Panc1 (cell line): ENCODE data around the gene ZNF79. TPM values are rescaled to one million over a fixed set of nuclear protein-coding genes. Genes with fewer than 3 reads are reported as not detected.

Experiments used
- ATAC-seq: fragments of 200-7000 bp; cut with Tn5 transposase; 2 replicates; pipeline ENCODE4 v1.9.1; 2020; ENCODE audit warnings: mild to moderate bottlenecking, moderate library complexity
- BruUV-seq: library from RNA; stranded (reverse); fragments of 400-500 nt; replicated peaks from 2 replicates; lab custom pipeline; 2021; lab: Mats Ljungman, UMichigan
- CTCF ChIA-PET: fragments of 300-600 bp; sonication (Branson Sonifier 250); formaldehyde crosslinking; loops from one replicate; lab custom pipeline; 2022; ENCODE audit warnings: antibody characterized with exemption; lab: Charles Lee
- POLR2A ChIA-PET: fragments of 300-600 bp; sonication (Branson Sonifier 250); formaldehyde crosslinking; loops from one replicate; lab custom pipeline; 2022; ENCODE audit warnings: antibody characterized with exemption; lab: Charles Lee
- DNase-seq: peaks from one replicate; pipeline ENCODE4 v3.0.0-alpha.2; 2010; ENCODE audit warnings: low read depth, low spot score
- H3K27ac ChIP-seq: 2 replicates; pipeline ENCODE4 v1.5.1; 2011; ENCODE audit warnings: mild to moderate bottlenecking, low read length, inconsistent platforms
- H3K27me3 ChIP-seq: fragments of 200-500 bp; sonication (Bioruptor generic); 2 replicates; pipeline ENCODE4 v1.6.0; 2014; ENCODE audit warnings: low read length, inconsistent platforms; ENCODE audit not compliant: control insufficient read depth, insufficient read depth
- H3K36me3 ChIP-seq: fragments of 200-500 bp; sonication (Bioruptor generic); 2 replicates; pipeline ENCODE4 v1.5.1; 2014; ENCODE audit warnings: inconsistent platforms, mild to moderate bottlenecking, low read length, moderate library complexity; ENCODE audit not compliant: control insufficient read depth, insufficient read depth
- H3K4me1 ChIP-seq: 2 replicates; pipeline ENCODE4 v1.5.1; 2011; ENCODE audit warnings: inconsistent platforms, mild to moderate bottlenecking, low read length, moderate library complexity; ENCODE audit not compliant: control insufficient read depth, insufficient read depth
- H3K4me3 ChIP-seq, 2 experiments: 2 replicates each; pipeline ENCODE4 v1.5.1; 2011 to 2012; ENCODE audit warnings: low read depth in 2 of 2, low read length in 2 of 2, mild to moderate bottlenecking in 2 of 2, inconsistent platforms in 1 of 2, moderate library complexity in 1 of 2
- H3K9me3 ChIP-seq: fragments of 200-500 bp; sonication (Bioruptor generic); 2 replicates; pipeline ENCODE4 v1.5.1; 2014; ENCODE audit warnings: low read depth, mild to moderate bottlenecking, inconsistent platforms, low read length, moderate library complexity; ENCODE audit not compliant: control insufficient read depth, insufficient read depth
- POLR2AphosphoS5 ChIP-seq: IDR thresholded peaks from 2 replicates; pipeline ENCODE4 v1.6.1; 2012; ENCODE audit warnings: mild to moderate bottlenecking, low read depth, low read length, moderate library complexity
- REST ChIP-seq, 2 experiments: IDR thresholded peaks; 2 replicates each; pipeline ENCODE4 v1.6.1; 2011 to 2012; ENCODE audit warnings: low read depth in 2 of 2, control low read depth in 1 of 2, low read length in 1 of 2, mild to moderate bottlenecking in 1 of 2, moderate library complexity in 1 of 2; ENCODE audit not compliant: insufficient read depth in 1 of 2
- SIN3A ChIP-seq: IDR thresholded peaks from 2 replicates; pipeline ENCODE4 v1.6.1; 2012; ENCODE audit warnings: low read depth, mild to moderate bottlenecking, low read length, moderate library complexity, borderline replicate concordance; ENCODE audit not compliant: insufficient read depth
- TCF7L2 ChIP-seq: IDR thresholded peaks from 2 replicates; pipeline ENCODE4 v1.6.1; 2011; ENCODE audit warnings: mild to moderate bottlenecking, low read depth, low read length, inconsistent platforms
- in situ Hi-C: cut with HindIII; loops from 2 replicates; pipeline ENCODE4 v1.10.0; 2016; ENCODE audit warnings: low sequenced_read_pairs, low pct_unique_long_range_greater_than_20kb
- intact Hi-C: fragments of 100-400 bp; cut with micrococcal nuclease; formaldehyde crosslinking; loops from one replicate; pipeline ENCODE4 v1.10.0; 2022; ENCODE audit not compliant: unreplicated experiment
- total RNA-seq: library from RNA; stranded (reverse); gene quantifications from one replicate; pipeline ENCODE4 v1.2.1, GENCODE V29; 2021; ENCODE audit not compliant: unreplicated experiment
- TF ChIP-seq, protein P1 (sequence below): fragments of 450-650 bp; IDR thresholded peaks from 2 replicates; pipeline ENCODE4 v1.5.1; 2017; ENCODE audit warnings: mild to moderate bottlenecking

ZNF79 gene
- total RNA-seq, 1 experiment from 2014 or later: 5.4 TPM

GRCh38 chr9:127393645-127394044 is 30.5 kb upstream of the ZNF79 start:
- no TSS peak for BruUV-seq
- intact Hi-C loops: no loop called here
- Histone ChIP-seq H3K27ac (no peak overlapping the region), H3K27me3 (no peaks in the 10 kb centered on the region), H3K9me3 (no peaks in the 10 kb centered on the region), H3K4me1 (peaks cover 36% of the 10 kb centered on the region), H3K4me3 (no peak overlapping the region), H3K36me3 (no peaks in the 10 kb centered on the region; the same call in 1 of the 2 replicates)
- CTCF ChIA-PET: interaction anchor here (0.6 to 0.7 kb wide), 2 partner anchors 84 to 486 kb away, joined by 3 to 5 read pairs; no protein-coding TSS in a partner anchor
- ATAC-seq: no peak
- POLR2A ChIA-PET: interaction anchor here (0.6 kb wide), 1 partner anchor 326 kb away, joined by 5 read pairs; no protein-coding TSS in a partner anchor
- in situ Hi-C loops: no loop called here
- TF ChIP-seq, protein P1, sequence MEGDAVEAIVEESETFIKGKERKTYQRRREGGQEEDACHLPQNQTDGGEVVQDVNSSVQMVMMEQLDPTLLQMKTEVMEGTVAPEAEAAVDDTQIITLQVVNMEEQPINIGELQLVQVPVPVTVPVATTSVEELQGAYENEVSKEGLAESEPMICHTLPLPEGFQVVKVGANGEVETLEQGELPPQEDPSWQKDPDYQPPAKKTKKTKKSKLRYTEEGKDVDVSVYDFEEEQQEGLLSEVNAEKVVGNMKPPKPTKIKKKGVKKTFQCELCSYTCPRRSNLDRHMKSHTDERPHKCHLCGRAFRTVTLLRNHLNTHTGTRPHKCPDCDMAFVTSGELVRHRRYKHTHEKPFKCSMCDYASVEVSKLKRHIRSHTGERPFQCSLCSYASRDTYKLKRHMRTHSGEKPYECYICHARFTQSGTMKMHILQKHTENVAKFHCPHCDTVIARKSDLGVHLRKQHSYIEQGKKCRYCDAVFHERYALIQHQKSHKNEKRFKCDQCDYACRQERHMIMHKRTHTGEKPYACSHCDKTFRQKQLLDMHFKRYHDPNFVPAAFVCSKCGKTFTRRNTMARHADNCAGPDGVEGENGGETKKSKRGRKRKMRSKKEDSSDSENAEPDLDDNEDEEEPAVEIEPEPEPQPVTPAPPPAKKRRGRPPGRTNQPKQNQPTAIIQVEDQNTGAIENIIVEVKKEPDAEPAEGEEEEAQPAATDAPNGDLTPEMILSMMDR: no peak; the same call in 1 of the 2 replicates
- TF ChIP-seq REST (IDR thresholded peaks at IDR 0.05; ENCODE audit: insufficient read depth in 1 of 2, low read depth in 2 of 2, low read length in 1 of 2) (no peak), POLR2AphosphoS5 (no peak), SIN3A (no peak), TCF7L2 (no peak)
- no peak for DNase-seq

DNA sequence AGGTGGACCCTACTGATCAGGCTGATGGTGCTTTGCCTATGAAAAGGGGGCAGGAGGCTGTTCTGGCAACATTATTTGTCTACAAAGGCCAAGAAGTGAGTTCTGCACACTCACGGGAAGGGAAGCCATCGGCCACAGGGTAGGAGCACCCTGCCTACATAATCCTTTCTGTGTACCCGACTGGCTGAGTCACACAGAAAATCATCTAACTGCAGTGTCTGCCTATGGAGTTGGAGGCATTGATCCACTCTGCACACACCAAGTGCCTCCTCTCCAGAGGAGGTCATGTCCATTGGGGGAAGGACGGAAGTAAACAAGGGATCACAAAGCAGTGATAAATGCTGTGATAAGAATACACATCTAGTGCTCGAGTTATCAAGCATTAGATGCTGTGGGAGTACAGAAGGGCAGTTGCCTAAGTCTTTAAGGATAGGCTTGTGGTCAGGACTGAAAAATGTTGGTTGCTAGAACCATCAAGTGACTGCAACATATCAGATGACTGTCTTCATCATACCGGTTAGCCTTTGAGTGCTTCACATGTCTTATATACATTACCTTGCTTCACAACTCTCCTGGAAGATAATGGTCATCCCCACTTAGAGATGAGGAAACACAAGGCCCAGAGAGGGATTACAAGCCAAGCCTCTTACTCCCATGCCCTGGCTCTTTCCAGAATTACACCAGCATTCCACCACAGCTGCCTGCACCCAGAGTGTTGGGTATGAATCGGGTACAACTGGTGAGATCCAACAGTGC is 28.5 kb upstream of the ZNF79 start:
- H3K36me3 ChIP-seq: no peaks in the 10 kb centered on the region; the same call in 1 of the 2 replicates
- no TSS peak for BruUV-seq
- no peak for ATAC-seq
- H3K27me3 ChIP-seq: no peaks in the 10 kb centered on the region
- H3K9me3 ChIP-seq: no peaks in the 10 kb centered on the region
- POLR2A ChIA-PET: no interaction called here
- in situ Hi-C loops (no loop called here), intact Hi-C loops (no loop called here)
- H3K4me1 ChIP-seq: peaks cover 17% of the 10 kb centered on the region
- peak overlapping the region; percentile 86 for H3K27ac ChIP-seq
- peak overlapping the region; percentile 64 to 76 for H3K4me3 ChIP-seq
- TF ChIP-seq, protein P1: no peak
- TF ChIP-seq SIN3A (no peak), REST (IDR thresholded peaks at IDR 0.05; ENCODE audit: insufficient read depth in 1 of 2, low read depth in 2 of 2, low read length in 1 of 2) (no peak), POLR2AphosphoS5 (no peak), TCF7L2 (no peak)
- CTCF ChIA-PET: no interaction called here
- DNase-seq: no peak
